HG03095 (cell line): ENCODE measurements around the gene PRR5L.

Source experiments
- ATAC-seq: cut with Tn5 transposase; IDR thresholded peaks from one replicate; pipeline ENCODE4 v1.9.1; 2021; ENCODE audit warnings: moderate library complexity; ENCODE audit not compliant: unreplicated experiment

The PRR5L gene

DNA sequence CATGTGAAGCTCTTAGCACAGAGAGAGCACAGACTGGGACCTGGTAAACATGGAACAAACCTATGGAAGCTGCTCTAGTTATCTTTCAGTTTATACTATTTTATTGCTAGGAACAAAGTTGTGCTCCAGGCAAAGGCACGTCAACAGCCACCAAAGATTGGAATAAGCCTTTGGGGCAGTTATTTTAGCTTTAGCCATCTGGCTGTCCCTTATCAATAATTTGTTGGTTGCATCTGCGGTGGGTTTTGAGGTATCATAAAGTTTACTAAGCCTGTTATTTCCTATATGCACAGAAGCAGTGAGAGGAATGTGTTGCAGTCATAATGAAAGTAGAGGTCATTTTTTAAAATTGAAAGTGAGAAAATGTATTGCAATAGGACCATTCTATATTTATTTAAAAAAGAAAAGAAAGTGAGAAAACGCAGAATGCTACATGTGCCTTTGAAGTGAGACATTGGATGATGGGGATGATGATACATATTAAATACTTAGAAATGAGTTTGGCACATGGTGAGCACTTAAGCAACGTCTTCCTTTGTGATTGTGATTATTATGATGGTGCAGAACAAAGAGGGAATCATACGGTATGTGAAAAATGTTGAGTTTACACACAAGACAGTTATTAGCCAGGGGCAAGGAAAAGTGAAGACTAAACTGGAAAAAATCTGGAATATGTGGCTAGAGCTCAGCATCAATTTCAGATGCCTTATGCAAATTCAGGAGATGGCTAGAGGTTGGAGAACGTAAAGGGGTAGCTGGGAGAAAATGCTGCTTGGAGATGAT lies 58.3 kb downstream of the PRR5L start:
- ATAC-seq: peak; percentile 82

DNA sequence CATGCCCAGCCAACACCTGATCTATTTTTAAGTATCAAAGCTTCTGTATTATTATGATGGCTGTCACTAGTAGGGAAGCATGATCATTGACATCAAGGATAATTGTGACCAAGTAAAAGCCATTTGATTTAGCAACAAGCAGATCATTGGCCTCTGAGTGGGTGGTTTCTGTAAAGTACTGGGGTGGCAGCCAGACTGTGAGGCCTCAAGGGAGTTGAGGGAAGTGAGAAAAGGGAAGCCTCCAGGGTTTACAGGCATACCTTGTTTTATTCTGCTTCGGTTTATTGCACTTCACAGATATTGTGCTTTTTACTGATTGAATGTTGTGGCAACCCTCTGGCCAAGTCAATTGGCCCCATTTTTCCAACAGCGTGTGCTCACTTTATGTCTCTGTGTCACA lies 60.1 kb downstream of the PRR5L start:
- ATAC-seq: peak; percentile 48

DNA sequence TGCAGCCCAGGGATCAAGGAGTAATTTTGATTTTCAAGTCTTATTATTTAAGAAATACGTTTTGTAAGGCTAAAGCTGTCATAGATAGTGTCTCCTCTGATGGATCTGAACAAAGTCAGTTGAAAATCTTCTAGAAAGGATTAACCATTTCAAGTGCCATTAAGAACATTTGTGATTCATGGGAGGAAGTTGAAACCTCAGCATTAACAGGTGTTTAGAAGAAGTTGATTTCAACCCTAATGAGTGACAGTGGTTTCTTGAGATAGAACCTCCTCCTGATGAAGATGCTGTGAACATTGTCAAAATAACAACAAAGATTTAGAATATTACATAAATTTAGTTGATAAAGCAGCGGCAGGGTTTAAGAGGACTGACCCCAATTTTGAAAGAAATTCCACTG lies 61.7 kb downstream of the PRR5L start:
- ATAC-seq: no peak

DNA sequence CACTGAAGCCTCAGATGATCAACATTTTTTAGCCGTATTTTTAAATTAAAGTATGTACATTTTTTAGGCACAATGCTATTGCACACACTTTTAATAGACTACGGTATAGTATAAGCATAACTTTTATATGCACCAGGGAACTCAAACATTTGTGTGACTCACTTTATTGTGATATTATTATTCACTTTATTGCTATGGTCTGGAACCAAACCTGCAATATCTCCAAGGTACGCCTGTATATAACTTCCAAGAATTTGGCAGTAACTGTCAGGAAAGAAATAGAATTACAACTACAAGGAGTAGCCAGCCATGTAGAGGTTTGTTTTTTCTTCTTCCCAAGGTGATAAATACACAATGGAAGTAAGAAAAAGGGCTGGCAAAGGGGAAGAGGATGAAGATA lies 62.3 kb downstream of the PRR5L start:
- no peak for ATAC-seq

DNA sequence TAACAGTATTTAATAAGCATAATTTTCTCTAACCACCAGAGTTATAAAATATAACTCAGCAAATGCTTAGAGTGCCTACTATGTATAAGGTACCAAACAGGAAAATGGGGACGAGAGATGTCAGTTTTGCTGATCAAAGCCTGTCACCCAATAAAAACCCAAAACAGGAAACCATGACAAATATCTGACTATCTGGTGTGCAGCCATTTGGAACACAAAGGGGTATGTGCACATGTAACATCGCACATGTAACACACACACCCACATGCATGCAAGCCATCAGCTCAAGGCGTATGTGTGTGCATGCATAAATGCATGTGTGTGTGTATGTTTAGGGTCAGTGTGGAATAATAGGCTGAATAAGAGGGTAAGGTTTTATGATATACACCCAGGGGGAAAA lies 64.2 kb downstream of the PRR5L start:
- no peak for ATAC-seq

DNA sequence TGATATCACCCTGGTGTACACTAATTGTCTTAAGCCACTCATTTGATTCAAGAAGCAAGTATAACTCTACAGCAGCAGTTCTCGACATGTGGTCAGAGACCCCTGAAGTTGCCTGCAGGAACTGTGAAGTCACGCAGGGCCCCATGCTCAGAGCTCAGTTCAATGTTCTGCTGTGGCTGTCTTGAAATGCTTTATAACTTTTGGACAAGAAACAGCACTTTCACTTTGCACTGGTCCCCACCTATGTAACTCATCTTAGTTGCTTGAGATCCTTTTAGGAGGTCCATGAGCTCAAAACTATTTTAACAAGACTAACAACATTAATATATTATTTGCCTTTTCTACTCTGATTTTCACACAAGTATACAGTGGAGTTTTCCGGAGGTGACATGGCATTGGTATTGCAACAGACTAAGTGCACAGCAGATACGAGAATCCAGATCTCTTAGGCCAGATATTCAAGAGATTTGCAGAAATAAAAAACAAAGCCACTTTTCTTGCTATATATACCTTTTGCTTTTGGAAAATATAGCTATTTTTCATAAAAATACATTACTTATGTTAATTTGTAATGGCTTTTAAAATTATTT lies 64.8 kb downstream of the PRR5L start:
- no peak for ATAC-seq

DNA sequence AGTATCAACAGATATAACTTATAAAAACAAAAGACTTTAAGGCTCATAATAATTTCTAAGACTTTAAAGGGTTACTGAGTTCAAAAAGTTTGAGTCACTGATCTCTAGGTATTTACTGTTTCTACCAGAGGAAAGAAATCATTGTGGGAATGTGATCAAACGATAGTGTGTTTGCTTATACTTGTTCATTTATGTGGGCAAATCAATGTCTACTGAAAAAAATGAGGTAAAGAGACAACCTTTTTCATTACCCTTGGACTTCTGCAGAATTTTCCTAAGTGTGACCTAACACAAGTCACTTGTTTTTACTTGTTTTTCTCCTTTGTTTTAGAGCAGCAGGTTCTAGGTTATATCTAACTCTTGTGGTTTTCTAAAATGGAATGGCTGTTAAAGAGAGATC lies 65.4 kb downstream of the PRR5L start:
- ATAC-seq: no peak

DNA sequence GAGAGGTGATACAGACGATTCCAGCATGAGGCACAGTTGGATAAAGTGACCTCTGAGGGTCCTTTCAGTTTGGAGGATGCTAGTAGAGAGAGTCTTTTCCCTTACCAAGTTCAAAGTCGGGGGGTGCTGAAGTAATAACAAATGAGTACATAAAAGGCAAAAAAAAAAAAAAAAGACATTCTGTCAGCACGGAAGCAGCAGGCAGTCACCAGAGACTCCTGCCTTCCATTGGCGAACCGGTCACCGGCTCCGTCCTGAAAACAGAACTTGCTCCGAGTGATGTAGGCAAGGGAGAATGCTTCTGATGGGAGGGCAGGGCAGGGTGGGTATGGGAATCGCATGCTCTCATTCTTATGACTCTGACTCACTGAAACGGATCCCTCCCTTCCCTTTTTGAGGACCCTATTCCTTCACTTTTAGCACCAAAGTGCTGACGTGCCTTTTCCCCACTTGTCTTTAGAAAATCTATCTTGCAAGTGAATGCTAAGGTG lies 65.9 kb downstream of the PRR5L start:
- ATAC-seq: no peak

DNA sequence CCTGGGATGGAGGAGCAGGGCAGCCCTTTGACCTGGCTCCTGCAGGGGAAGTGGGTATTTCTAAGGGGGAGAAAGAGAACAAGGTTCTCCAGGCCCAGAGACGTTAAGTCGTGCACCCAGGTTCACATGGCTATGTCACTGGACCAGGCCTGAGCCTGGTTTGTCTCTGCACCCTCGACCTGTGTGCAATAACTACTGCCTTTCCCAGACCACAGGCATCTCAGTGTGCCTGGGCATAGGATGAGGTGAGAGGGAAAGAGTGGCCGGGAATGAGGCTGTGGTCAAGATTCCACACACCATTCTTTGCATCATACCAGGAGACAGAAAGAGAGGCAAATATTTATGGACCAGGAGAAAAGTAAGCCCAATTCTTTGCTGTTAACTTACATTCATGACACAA lies 66.8 kb downstream of the PRR5L start:
- no peak for ATAC-seq

DNA sequence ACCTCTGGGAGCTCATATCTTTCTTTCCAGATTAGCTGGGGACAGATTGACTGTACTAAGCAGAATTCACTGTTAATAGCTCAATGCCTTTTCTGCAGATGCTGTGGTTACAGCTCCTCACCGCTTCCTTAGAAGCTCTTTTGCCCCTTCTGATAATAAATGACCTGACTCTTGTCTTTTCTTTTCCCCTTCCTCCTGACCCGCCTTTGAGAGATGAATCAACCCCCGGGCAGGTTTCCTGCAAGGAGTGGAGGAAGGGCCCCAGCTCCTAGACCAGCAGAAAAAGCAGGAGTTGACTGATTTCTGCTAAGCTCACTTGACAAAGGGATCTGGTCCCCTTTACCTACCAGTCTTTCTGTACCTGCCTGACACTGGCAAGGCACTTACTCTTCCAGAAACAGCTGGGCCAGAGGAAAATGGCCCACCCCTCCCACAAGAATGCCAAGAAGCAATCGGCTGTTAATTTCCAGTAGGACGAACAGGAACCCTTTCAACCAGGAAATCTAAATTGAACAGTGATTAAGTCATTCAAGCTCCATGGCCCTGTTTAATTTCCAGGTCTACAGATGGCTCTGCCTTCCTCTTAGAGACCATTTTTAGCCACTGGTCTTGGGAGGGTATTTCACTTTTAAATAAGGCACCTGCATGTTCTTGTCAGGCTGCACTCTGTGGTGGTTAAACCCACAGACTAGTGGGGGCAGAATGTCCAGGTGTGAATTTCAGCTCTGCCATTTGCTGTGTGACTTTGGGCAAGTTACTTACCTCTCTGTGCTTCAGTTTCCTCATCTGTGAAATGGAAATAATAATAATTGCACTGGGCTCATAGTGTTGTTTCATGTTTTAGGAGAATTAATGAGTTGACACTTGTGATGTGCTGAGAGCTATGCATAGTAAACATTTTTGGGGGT lies 67.5 kb downstream of the PRR5L start:
- ATAC-seq: no peak

DNA sequence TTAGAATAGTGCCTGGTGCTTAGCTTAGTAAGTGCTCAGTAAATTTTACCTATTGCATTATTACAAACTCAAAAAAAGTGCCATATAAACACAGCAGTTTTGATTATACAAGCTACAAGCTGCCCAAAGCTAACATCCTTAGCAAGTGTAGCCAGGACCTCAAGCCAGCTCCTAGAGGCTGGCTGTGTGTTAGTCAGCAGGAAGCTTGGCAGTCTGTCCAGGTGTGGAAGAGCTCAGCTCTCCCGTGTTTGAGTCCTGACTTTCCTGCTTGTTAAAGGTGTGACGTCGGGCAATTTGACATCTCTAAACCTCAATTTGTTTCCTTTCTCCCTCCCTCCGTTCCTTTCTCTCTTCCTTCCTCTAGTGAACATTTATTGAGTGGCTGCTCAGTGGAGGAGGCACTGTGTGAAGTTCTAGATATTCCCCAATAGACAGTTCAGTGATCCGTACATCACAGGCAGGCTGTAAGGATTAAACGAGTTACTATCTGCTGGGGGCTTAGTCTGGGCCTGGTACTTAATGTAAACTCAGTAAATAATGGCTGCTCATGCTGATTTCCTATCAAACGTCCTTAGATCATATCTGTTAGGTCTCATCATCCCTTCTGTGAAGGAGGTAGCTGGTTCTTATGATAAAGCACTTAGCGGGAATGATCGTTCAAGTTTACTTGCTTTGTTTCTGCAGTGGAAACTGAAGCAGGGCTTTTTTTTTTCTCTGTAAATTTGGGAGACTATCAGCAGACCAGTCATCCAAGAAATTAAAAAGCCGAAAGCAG lies 68.7 kb downstream of the PRR5L start:
- no peak for ATAC-seq

DNA sequence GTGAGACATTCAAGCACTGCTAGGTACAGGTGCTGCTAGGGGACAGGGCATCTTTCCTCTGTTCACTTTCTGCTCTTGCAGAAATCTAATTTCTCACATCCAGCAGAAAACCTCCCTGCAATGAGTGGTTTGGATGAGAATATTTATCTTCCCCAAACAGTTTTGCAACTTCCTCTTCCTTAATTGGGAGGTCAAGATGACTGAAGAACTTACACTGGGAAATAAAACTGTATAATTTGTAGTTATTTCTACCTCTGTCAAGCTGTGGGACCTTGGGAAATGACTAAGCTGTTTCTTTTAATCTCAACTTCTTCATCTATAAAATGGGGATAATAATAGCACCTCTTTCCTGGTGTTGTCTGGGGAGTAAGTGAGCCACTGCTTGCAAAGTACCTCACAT lies 69.8 kb downstream of the PRR5L start:
- ATAC-seq: no peak

DNA sequence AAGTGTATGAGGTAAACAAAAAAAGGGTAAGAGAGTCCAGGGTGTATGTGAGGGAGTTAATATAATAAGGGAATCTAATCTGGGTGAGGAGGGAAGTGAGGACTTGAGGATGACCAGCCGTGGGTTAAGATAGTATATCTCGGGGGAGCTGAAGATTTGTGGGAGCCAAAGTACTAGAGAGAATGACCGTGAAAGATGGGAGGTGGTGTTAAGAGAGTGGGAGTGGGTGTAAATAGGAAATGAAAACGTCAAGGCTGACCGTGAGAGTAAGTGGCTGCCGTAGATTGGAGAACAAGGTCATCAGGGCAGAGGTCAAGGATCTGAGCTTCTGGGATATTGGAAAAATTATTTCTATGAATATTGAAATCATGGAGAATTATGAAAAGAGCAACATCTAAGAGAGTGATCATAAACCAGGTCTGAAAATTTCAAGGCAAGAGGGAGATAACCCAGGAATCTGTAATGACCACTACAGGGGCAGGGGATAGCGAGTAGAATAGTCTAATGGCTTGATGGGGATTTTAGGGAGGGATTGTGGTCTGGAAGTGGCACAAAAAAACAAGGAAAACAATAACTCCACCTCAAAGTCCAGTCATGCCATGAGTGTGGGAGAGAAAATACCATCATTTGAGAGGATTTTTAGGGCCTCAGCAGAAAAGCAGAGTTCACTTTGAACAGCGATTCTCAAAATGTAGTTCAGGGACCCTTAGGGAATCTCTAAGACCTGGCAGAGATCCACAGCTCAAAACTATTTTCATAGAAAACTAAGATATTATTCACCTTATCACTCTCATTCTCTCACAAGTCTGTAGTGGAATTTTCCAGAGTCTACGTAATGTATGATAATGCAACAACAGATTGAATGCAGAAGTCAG lies 72.0 kb downstream of the PRR5L start:
- no peak for ATAC-seq

DNA sequence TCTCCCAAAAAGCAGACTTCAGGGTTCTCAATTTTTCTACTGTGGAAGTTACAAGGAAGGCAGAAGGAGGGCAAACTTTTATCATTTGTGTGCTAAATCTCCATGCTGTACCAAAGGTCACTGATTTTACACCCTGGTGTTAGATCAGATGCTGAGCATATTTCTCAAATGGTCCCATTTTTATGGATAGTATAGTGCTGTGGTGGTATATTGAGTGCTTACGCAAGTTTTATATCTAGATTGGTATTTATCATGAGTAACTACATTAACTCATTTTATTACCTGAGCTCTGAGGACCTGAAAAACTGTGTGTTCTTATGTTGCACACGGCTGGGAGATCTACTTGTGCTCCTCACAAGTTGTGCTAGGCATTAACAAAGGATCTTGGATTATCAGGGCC lies 75.1 kb downstream of the PRR5L start:
- no peak for ATAC-seq

DNA sequence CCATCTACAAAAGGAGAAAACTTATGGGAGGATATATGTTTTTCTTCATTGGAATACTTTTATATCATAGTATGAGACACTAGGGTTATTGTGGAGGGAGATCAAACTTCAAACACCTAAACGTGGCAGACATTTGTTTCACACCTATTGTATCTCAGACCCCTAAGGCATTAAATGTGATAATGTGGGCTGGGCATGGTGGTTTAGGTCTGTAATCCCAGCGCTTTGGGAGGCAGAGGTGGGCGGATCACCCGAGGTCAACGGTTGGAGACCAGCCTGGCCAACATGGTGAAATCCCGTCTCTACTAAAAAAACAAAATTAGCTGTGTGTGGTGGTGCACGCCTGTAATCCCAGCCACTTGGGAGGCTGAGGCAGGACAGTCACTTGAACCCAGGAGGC lies 75.5 kb downstream of the PRR5L start:
- no peak for ATAC-seq

DNA sequence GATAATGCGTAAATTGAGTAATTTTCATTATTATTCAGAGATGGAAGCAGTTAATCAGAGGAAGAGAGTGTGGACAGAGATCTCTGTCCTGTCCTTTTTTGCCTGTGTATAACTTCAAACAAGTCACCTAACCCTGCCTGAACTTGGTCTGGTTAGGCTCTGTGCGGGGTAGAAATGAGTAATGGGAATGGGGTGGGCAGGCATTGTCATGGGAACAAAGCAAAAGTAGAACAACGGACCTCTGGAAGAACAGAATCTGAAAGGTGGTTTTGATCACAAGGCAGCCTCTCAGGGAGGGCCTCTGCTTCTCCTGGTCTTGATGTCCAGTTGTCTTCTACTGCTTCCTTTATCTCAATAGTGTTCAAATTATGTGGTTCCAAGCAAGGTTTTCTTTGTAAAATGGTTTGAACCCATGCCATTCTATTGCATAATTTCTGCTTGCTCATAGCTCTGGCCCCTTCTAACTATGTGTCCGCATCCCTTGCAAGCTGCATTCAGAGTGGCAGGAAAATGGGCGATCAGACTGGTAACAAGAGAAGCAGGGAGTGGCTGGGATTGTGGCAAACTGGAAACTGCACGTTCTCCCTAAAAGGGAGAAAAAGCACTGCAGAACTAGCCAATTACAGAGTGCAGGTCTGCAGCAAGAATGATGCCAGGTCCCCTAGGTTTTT lies 76.1 kb downstream of the PRR5L start:
- no peak for ATAC-seq

DNA sequence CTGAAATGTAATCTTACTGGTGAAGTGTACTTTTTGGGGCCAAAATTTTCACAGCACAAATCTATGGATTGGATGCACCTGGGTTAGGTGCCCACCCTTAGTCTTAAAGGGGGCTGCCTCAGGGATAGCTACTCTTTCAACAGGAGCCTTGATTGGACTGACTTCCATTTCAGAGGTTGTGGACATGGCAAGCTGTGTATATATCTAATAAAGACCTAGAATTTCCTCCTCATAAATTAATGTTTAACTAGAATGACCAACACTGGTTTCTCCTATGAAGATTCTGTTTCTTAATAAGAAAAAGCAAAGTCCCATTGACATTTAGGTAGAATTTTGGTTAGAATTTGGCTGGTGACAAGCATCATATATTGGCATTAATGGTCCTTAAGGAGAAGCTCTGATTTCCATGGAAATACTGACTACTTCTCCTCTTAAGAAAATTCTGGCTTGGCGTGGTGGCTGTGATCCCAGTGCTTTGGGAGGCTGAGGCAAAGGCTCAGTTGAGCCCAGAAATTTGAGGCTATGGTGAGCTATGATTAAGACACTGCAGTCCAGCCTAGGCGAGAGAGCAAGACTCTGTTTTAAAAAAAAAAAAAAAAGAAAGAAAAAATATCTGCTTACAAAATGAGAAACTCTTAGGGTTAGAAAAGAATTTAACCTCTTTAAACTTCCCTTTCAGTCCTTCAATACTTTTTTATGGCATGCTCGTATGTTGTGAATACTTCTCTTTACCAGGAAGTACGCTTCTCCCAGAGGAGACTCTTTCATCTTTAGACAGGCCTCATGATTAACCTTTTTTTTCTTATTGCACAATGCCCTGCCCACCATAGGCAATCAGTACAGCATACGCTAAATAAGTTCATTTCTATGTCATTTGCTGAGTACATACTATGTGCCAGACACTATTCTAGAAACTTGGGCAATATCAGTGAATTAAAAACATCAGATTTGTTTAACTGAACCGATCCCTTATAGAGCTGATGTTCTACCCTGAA lies 77.2 kb downstream of the PRR5L start:
- ATAC-seq: no peak

DNA sequence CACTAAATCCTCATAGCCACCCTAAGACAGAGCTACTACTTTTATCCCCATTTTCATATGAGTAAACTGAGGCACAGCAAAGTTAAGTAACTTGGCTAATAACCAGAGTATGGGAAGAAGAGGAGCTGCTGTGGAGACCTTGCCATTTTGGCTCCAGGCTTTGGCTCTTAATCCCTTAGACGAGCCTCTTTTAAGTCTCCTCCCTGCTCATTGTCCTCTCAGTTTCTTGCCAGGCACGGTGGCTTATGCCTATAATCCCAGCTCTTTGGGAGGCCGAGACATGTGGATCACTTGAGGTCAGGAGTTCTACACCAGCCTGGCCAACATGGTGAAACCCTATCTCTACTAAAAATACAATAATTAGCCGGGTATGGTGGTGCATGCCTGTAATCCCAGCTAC lies 78.6 kb downstream of the PRR5L start:
- ATAC-seq: no peak
